ENCODE results near the gene TEX48.

- TF ChIP-seq CTCF (IDR thresholded peaks at IDR 0.05) (no peak), EZH2 (IDR thresholded peaks at IDR 0.05; ENCODE audit: borderline replicate concordance, insufficient read depth, low read depth, low read length, poor library complexity, severe bottlenecking) (no peak)
Observed at GRCh38 chr9:114706711-114707110, 24.7 kb upstream of the TEX48 start.
